GM18499 (cell line): ENCODE measurements around the gene CHST11.

ENCODE experiments used
- ATAC-seq: cut with Tn5 transposase; IDR thresholded peaks from one replicate; pipeline ENCODE4 v1.9.1; 2021; ENCODE audit warnings: moderate number of reproducible peaks; ENCODE audit not compliant: insufficient read depth, unreplicated experiment

The CHST11 gene

DNA sequence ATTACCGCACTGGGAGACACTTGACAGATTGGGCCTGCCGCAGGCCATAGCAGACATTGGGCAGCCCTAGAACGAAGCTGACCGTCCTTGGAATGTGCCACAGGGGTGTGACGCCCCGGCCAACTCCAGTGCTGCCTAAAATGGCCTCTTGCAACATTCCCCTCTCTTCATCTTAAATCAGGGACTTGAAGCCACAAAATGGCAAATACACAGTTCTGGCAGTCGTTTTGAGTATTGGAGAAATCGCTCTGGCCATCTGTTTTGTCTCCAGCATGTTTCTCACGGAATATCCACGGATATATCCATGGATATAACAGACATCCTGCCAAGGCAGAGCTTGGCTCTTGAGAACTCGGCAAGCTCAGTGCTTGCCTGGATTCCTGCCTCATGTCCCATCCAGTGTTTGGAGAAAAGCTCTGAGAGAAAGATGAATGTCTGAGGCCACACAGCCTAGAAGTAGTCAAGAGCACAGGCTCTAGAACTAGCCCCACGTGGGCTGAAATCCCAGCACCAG is 158.4 kb downstream of the CHST11 start:
- ATAC-seq = no peak

DNA sequence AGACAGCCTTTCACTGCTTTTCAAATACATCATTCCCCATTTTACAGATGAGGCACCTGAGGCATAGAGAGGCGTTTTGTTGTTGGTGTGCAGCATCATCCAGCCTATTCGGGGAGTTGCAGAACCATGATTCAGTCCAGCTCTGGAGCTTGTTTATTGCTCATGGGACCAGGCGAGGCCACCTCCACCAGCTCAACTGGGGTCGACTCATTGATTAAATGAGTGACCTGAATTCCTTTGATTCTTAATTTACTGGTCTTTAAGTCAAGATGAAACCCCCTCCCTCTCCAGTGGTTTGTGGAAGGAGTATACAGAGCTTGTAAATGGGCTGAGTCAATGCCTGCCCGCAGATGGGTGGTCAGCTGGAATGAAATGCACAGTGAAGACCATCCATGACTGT is 161.9 kb downstream of the CHST11 start:
- ATAC-seq = no peak

DNA sequence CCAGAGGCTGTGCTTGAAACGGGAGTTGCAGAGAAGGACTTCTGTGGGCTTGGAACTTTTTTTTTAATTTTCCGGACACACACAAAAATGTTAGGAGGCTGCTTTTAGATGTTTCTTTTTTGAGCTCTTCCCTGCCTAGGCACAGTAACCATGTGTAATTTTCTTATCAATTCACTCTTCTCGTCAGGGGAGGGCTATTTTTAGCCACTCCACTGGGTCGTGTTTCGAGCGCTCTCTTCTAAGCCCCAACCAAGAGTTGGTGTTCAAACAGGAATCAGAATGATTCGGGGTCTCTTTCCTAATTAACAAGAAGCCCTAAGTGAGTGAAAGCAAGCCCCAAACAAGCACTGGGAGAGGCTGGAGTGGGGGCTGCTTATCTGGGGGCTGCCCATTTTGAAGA is 162.6 kb downstream of the CHST11 start:
- ATAC-seq = no peak

DNA sequence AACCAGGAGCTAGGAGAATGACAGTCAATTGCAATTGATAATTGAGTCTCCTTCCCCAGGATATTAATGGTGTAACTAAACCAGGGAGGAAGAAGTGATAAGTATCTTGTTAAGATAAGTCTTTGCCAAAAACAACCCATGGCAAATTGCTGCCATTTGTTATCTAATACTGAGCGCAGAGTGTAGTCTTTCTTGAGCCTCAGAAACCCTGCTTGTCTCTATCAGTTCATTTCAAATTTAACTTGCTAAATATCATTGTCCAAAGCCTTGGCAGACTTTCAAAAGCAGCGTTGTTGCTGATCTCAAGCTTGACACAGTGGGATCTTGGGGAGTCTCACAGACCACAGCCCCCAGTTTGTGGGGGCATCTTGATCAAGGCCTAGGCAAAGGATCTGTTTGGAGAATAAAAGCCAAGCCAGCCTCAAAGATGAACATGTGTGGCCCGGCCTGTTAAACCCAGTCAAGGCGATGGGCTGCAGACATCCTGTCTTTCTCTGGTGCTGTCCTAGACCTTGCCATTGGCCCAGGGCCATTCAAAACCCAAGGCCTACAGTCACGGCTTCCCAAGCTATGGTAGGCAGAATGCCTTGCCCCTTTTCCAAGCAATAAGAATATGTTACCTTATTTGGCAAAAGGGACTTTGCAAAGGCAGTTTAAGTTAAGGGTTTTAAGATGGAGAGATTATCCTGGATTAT is 164.2 kb downstream of the CHST11 start:
- ATAC-seq = no peak

DNA sequence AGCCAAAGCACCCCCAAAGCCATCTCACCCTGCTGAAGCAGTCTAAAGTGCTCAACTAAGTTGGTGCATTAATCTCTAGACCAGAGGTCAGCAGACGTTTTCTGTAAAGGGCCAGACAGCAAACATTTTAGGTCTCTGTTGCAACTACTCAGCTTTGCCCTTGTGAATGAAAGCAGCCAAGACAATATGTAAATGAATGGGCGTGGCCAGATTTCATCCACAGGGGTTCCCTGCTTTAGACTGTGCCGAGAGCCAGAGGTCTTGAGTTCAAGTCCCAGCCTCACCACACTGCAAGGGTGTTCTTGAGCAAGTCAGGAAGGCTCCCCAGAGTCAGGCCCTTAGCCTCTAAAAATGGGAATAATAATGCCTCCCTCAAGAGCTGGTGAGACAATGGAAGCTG is 166.2 kb downstream of the CHST11 start:
- ATAC-seq = no peak

DNA sequence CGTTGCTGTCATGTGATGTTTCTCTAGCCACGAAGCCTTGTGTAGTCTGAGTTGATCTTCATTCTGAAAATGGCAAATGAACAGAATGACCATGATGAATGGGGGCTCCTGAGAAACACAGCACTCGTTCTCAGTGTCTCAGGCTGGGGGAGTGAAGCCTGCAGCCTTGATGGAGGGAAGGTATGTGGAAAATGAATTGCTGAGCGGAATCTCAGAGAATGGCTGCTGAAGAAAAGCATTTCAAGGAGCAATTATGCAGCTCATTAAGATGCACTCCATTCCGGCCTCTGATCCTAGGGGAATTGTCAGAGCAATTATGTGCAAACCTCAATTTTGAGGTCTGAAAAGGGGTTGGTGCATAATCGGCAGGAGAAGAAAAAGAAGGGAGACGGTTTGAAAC is 167.1 kb downstream of the CHST11 start:
- no peak for ATAC-seq

DNA sequence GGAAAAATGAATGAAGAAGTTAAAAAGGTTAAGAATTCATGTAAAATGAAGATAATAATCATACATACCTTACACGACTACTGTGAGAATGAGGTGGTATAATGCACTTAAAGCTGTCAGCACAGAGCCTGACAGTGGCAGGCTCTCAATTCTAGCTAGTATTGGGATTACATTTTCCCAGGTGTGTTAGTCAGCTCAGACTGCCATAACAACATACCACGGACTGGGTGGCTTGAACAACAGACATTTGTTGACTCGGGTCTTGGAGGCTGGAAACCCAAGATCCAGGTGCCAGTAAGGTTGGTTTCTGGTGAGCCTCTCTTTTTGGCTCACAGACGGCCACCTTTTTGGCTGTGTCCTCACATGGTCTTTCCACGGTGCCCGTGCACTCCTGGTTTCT is 167.8 kb downstream of the CHST11 start:
- no peak for ATAC-seq

DNA sequence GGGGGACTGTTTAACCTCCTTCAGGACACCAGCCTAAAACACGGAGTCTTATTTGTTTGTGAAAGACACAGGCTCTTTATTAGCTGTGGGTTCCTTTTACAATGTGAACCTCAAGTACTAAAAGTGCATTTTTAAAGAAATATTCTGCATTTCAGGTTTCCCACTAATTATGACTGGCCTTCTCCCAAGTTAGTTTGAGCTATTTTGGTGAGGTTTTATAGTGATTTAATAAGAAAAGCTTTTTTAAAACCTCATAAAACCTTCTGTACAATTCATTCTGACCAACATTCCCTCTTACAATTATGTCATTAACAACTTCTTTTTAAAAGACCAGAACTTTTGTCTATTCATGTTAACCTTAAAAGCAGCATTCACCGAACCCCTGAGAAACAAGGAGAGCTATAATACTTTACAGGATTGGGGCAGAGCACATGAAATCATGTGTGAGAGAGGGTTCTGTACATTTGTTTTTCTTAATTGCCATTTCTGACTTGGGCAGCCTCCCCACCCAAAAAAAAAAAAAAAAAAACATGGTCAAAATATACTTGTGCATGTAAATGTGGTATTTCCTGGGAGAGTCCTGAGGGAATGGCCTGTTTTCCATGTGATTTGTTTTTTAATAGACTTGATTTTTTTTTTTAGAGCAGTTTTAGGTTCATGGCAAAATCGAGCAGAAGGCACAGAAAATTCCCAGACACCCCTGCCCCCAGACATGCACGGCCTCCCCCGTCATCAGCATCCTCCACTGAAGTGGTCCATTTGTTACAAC is 169.5 kb downstream of the CHST11 start:
- no peak for ATAC-seq

DNA sequence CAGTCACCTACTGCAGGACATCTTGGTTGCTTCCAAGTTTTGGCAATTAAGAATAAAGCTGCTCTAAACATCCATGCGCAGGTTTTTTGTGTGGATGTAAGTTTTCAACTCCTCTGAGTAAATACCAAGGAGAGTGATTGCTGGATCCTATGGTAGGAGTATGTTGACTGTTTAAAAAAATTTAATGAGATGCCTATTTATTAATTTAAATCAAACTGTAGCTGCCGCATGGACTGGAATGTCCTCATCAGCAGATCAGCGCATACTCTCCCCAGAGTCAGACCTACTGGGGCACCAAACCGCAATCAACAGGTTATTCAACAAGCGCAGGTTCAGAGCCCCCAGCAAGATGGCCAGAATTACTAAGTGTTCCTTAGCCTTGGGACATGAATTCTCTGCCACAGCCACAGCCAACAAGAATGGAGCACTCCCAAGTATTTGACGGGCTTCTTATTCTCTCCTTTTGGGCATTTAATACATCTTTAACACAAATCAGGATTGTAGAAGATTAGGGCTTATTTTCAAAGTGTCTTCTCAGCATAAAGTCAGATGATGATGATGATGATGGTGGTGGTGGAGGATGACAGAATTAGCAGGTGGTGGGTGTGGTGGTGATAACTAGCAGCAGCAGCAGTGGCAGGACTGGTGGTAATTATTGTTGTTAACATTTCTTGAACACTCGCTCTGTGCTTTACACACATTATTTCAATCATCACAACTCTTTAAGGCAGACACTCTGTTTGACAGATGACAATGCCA is 170.7 kb downstream of the CHST11 start:
- no peak for ATAC-seq

DNA sequence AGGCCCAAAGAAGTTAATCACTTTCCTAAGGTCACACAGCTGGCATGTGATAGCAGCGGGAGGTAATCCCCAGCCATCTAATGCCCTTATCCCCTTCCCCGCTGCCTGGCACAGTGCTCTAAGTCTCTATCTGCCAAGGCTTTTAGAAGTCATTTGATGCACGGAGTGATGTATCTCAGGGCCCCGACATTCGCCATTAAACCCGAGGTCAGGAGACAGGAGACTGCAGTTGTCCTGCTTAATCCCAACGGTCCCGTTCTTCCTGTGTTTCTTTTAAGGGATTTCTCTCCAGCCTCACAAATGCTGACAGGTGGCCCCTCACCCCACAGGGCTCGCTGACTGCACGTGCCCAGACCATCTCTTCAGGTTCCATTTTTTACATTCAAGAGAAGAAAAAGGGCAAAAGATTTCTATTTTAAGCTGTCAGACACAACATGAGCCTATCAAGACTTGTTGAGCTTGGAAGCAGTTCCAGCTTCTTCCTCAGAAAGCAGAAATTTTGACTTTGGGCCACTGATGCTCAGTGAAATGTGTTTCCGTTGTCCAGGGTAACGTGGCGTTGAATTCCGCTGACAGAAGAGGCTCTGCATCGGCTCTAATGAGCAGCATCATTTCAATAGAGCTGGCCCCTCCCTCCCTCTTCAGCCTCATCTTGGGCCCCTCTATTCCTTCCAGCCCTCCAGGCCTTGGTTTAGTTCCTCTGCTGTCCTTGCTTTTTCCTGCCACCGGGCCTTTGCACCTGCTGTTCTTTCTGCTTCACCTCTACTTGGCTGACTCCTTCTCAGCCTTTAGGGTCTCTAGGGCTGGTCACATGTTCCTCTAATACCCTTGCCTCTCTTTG is 171.5 kb downstream of the CHST11 start:
- no peak for ATAC-seq

DNA sequence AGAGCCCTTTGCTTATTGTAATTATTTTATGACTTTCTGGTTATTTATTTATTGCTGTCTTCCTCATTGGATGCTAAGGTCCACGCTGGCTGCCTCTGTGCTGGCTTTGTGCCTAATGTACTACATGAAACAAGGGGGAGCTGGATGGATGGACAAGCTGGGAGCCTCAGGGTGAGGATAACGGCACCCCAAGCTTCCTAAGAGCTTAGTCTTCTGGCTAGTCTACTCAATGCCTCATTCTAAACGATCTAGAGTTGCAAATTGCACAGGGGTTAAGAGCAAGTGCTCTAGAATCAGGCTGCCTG is 172.0 kb downstream of the CHST11 start:
- no peak for ATAC-seq

DNA sequence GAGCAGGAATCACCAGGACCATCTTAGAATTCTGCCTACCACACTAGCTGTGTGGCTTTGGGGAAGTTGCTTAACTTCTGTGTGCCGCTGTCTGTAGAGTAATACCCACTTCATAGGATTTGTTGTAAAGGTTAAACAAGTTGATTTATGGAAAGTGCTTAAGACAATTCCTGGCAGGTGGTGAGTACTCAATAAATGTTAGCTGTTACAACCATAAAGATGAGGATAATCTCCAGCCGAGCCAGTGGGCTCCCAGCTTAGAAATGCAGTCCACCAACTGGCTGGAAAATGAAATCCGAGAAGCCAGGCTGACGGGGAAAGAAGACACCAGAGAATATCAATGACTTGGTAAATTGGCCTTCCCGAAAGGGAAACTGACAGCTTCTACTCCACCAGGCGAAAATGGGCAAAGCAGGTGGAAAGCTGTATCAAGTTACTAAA is 173.5 kb downstream of the CHST11 start:
- no peak for ATAC-seq

DNA sequence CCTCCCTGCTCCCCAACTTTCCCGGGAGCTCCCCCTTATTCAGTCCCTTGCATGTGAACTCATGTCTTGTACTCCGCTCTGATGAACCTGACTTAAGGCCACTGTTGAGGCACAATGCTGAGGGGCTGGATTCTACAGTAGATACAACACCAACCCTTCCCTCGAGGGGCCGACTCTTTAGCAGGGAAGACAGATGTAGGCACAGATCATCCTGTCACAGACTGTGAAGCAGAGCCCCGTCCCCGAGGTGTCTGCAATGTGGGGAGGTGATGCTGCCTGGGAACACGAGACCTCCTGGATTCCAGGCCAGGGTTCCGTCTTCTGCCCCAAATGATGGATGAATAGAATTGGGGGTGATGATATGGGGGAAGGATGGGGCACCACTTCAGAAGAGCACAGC is 175.1 kb downstream of the CHST11 start:
- ATAC-seq = no peak

DNA sequence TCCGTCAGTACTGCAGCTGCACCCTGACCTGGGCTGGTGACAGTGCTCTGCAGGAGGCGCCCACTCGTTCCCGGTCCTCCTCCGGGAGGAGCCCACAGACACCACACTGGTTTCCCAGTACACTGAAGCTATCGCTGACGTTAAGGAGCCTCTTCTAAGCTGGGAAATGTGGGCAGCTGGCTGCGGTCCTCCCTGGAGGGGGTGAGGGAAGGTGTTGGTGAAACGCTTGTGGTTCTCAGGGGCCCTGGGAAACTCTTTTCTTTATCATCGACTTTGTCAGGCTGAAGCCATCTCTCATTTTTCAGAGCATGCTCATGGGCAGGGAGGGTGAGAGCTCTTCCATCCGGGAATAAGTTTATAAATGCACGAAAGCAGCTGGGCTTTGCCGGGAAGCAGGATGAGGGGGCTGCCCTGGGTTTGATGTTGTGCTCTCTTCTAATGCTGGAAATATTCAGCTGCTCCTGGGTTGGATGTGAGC is 176.0 kb downstream of the CHST11 start:
- no peak for ATAC-seq

DNA sequence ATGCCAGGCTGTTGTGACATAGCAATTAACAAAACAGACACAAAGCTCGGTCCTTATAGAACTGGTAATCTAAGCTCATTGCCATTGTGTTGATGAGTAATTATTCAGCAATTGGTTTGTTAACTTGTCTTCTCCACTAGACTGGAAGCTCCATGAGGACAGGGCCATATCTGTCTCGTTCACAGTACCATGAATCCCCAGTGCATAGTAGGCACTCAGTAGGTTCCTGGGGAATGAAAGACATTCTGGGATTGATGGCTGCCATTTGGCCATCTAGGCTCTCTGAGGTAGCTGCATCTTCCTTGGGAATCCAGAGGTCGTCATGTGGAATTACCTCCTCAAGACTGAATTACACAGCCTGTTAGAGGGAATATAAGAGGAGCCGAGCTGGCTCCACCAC is 177.3 kb downstream of the CHST11 start:
- ATAC-seq = no peak

DNA sequence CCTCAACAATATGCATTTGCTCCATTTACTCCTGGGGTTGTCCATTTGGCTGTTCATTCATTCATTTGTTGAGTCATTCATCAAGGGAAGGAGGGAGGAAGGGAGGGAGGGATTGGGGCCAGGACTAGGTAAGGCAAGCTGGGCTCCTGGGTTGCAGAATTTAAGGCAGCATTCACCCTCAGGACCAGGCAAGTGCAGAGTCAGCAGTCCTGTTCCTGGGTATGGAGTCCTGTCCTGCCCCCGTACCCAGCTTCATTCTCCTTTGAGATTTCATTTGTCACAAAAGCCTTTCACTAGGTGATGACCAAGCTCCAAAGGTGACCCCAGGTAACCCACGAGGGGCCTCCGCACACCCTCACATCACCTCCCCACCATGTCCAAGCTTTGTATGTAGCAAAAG is 178.1 kb downstream of the CHST11 start:
- no peak for ATAC-seq

DNA sequence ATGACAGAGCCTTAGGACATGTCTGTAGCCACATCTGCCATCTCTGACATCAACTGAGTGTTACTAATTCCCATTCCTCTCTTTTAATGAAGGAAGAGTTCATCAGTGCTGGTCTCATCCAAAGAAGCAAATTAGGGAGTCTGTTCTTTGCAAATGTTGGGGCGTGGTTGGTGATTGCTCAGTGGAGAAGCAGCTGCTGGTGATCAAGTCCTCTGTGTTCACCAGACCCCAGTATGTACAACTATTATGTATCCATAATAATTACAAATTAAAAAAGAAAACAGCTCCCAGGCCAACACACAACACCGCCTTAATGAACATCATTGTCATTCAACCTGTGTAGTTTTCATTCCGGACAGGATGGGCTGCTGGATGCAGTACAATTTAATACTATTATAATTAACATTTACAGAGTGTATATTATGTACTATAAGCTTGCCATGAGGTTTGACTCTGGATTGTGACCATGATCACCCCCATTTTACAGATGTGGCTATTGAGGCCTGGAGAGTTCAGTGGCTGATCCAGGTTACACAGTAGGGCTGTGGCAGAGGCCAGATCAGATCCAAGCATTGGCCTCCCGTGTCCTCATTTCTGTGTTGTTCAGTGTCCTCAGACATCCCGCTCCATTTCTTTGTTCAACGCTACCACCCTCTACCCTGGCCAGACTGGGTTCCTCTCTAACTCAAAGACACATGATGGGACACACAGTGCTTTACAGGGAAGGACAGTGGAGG is 179.0 kb downstream of the CHST11 start:
- no peak for ATAC-seq

DNA sequence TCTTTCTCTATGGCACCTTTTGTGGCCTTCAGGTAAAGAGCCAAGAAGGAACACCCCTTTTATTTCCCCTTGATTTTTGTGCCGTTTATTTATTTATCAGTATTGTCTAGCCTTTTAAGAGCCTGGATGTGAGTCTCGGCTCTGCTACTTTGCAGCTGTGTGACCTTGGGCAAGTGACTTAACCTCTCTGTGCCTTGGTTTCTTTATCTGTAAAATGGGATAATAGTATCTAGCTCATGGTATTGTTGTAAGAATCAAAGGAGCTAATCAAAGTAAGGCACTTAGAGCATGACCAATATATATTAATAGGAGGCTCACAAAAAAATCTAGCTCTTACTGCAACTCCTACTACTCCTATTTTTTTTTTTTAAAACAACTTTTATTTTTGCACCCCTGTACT is 179.7 kb downstream of the CHST11 start:
- no peak for ATAC-seq

DNA sequence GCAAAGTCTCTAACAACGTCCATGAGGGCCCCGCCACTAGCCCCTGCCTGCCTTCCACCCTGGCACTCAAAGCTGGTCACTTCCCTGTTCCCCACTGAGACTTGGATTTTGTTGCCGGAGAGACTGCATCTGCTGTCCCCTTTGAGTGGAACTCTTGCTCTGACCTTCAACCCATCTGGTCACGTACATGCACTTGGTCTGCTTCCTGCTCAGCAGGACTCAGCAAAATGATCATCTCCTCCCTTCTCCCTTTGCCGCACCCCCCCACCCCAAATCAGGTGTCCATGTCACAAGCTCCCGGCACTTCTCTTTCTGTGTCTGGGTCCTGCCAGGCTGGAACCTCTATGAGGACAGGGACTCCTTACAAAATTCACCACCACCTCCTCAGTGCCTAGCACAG is 180.9 kb downstream of the CHST11 start:
- no peak for ATAC-seq
